Medulla oblongata (tissue), 1 donor: ENCODE data around the gene PRKCH.
A peak's percentile ranks its signal among the peaks of the same experiment; 100 is the strongest.

Experiments
- DNase-seq: peaks from one replicate; pipeline ENCODE4 v3.0.0-alpha.2; 2015; ENCODE audit errors: extremely low spot score

PRKCH gene

DNA sequence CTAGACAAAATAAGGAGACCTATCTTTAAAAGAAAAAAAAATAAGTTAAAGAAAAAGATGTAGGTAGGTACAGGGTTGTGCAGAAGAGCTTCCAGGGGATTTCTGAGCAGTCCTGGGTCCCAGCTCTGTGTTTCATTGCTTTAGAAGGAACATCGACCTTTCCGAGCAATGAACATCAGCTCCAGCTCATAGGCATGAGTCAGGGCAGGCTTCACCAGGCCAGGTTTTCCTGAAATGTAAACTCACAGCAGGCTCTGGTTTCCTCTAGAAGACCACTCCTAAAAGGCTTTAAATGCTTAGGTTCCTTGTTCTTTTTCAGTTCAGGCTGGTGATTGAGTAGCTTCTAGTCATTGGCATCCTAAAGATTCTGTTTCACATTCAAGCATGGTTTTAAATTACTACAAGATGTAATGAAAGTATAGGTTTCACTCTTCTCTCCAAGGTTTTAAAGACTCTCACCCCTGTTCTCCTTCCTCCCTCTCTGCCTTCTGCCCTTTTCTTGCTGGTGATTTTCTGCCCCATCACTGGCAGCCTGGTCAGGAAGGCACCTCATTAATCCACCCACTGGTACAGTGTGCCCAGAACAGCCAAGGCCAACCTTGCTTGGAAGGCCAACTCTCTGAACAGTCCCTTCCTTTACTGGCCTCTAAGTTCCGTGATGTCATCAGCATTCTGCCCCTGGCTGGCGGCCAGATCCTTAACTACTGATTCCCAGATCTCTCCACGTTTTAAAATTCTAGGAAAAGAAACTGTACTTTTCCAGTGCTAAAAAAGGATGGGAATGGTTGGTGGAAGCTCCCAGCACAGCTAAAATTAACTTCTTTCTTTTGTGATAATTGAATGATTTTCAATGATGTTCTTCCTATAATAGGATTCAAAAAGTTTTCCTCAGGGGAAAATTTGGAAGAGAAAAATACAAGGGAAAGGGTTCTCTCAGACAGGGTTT, 264.5 kb downstream of the PRKCH start:
- peak; percentile 69 for DNase-seq

DNA sequence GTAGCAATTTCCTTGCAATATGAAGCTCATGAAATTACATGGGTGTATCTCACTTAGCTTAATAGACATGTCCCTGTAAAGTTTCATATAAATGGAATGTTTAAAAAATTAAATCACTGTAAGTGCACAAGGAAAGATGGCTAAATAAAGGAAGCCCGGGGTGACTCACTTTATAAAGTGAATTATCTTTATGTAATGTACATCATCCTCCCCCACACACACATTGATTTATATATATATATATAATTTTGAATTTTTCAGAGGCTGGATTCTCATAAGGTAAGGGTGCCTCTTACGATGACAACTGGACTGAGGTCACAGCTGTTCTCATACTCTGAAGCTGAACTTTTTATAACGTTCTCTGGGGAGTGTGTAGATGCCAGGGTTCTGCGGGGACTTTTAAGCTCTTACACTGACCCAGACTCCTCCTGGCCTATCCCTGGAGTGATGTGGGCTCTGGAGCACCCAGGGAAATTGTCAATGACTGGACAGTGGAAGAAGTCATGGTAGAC, 265.2 kb downstream of the PRKCH start:
- no peak for DNase-seq

DNA sequence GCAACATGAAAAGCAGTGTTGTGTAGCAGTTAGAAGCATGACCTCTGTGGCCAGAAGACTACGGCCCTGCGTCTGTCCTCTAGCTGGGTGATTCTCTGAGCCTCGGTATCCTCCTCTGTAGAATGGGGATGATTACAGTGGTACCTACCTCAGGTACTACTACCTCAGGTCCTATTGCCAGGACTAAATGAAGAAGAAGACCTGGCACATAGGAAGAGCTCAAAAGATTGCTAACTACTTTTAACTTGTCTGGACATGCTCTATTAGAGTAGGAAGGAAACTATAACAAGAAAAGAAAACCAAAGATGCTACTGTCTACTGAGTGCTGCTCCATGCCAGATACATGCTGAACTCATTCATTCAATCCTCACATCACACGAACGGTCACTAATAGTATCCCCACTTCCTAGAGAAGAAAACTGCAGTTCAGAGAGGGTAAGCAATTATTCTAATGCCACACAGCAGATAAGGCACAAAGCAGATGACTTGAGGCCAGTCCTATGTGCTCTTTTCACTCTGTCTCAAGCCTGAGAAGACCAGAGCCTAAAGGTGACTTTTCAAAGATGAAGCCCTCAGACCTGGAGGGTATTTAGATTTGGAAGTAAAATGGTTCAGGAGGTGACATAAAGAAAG, 265.8 kb downstream of the PRKCH start:
- no peak for DNase-seq

DNA sequence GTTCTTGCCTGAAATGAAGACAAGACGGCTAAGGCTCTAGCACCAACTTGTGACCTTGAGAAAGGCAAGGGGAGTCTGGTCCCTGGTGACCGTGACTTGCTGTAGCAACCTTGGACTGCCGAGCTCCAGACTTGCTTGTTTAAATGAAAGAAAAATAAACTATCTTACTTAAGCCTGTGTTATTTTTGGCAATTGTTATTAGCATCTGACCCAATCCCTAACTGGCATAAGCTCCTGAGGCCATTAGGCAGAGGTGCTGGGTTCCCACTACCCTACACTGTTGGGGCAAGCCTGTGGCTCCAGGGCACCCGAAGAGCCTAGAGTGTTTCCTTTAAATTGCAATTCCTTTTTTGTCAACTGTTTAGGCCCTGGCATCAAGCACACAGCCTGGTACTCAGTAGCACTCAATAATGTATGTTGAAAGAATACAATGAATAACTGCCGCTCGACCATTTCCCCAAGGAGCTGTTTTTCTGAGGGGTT, 267.1 kb downstream of the PRKCH start:
- DNase-seq: no peak

DNA sequence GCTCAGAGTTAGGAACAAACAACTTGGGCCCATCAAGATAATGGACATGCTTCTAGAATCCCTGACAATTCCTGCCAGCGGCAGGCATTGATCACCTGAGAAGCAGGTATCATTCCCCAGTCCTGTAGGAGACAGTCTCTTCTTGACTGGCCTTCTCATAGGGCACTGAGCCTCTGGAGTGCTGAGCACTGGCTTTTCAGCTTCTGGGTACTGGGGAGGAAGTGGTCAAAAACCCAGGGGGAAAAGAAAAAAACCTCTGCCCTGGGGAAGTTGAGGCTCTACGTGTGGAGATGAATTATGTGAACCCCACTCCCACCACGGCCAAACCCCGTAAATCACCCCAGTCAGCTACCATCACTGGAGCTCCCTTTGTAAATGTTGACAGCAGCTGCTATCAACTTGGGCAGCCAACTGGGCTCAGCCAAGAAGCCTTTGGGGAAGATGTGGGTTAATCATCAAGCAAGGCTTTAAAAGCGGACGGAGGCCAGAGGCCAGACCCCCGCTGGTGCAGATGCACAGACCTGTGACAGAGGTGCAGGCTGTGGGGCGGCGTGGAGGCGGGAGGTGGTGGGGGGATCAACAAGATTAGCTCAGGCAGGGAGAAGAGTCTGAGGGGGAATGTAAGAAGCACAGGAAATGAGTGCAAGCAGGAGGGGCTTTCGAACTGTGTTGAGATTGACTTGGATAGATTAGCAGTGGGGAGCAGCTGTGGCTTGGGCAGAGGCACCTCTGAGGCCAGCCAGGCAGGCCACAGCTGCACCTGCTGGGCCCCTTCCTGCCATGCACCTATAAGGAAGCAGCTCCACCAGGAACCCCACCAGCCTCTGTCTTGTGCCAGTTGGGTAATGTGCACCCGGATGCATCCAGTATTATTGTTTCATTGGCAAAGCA, 268.6 kb downstream of the PRKCH start:
- DNase-seq: no peak

DNA sequence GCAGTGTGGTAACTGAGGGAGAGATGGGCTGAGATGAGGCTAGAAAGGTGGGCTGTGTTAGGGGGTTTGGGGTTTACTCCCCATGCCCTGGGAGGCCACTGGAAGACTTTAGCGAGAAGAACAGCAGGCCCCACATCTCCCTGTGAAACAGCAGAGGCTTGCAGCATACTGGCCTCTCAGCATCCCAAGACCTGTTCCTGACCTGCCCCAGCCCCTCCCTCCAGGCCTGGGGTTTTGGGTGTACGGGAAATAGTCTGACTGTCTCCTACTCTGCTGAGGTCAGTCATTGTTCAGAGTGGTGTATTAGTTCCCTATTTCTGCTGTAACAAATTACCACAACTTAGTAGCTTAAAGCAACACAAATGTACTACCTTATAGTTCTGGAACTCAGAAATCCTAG, 270.5 kb downstream of the PRKCH start:
- DNase-seq: no peak

DNA sequence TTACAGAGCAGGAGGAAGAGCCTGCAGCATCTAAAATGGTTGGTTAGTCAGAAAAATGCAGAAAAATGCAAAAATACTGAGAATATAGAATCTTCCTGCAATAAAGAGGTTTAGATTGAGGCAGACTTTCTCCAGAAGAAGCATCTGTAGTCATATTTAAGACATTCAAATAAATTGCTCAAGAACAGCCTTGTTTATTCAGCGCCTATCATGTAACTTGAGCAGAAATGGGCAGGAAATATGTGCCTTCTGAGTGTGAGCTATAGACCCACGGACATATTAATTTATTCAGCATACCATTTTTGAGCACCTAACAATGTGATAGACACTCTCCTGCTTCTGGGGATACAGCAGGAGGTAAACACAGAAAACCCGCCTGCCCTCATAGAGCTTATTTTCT, 272.0 kb downstream of the PRKCH start:
- no peak for DNase-seq

DNA sequence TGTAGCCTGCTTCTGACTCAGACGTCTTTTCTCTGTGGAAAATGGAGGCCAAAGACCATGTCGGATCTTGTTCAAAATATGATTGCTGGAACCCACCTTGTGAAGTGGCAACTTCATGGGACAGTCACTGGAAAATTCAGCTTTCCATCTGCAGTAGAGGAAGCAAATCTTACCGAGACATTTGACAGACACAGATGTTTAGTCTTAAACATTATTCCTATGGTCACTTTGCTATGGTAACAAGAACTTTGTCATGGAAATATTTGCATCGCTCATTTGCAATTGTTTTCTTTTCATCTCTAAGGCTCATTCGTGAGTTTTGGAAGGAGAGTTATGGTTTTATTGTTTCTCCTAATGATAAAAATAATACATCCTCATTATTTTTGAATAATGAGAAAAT, 275.6 kb downstream of the PRKCH start:
- no peak for DNase-seq

DNA sequence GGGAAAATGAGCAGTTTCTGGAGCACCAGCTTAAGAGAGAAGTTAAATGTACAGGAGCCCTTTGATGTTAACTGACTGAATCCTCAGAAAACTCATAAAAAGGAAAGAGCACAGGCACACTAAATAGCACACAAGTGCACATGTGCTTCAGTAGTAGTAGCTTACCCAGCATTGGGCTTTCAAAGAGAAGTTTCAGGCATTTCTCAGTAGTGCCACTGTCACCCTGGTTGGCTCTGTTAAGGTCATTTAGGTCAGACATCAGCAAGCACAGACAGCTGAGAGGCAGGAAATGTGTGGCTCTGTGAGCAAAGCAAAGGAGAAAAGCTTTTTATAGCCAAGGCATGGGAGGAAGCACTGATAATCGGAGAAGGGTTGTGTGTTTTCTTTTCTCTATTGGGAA, 277.6 kb downstream of the PRKCH start:
- peak; percentile 17 for DNase-seq

DNA sequence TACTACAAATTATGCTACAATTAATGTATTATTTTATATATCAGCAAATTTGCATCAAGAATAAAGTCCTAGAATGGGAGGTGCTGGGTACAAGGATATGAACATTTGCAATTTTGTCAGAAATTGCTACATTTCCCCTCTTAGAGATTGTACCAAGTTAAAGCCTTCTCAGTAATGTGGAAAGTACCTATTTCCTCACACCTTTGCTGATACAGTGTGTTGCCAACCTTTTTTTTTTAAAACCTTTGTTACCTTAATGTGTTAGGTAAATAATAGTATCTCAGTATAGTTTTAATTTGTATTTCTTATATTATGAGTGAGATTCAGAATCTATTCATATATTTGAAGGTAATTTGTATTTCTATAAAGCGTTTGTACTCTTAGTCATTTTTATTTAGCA, 278.6 kb downstream of the PRKCH start:
- DNase-seq: no peak
